Loucy (cell line): ENCODE results near the gene DMXL1.

Source experiments
- CTCF ChIP-seq: fragments of 200-600 bp; sonication (generic); conservative IDR thresholded peaks from 2 replicates; pipeline ENCODE4 v1.5.1; 2014; ENCODE audit warnings: mild to moderate bottlenecking, antibody characterized with exemption, low read length
- EZH2phosphoT487 ChIP-seq: fragments of 200-600 bp; IDR thresholded peaks from 2 replicates; pipeline ENCODE4 v1.6.1; 2018; ENCODE audit warnings: antibody characterized with exemption, mild to moderate bottlenecking, moderate library complexity, borderline replicate concordance

- TF ChIP-seq CTCF (no peak), EZH2phosphoT487 (no peak)
Observed at GRCh38 chr5:119123280-119123679, 52.4 kb downstream of the DMXL1 start.
